HEK293 (cell line): ENCODE data around the gene PLXND1.

Experiments
- INSM2 ChIP-seq: fragments of 450-650 bp; formaldehyde crosslinking; IDR thresholded peaks from 2 replicates; pipeline ENCODE4 v1.5.1; 2016; ENCODE audit warnings: missing biosample characterization, missing genetic modification characterization
- ZBTB26 ChIP-seq: fragments of 450-650 bp; formaldehyde crosslinking; optimal IDR thresholded peaks from 2 replicates; pipeline ENCODE3; 2016; ENCODE audit warnings: missing biosample characterization, mild to moderate bottlenecking, missing genetic modification characterization
- ZBTB49 ChIP-seq: fragments of 450-650 bp; formaldehyde crosslinking; IDR thresholded peaks from 2 replicates; pipeline ENCODE4 v1.5.1; 2016; ENCODE audit warnings: missing biosample characterization, missing genetic modification characterization, low read depth
- ZNF23 ChIP-seq: fragments of 450-650 bp; formaldehyde crosslinking; IDR thresholded peaks from 2 replicates; pipeline ENCODE4 v1.5.1; 2016; ENCODE audit warnings: missing biosample characterization, missing genetic modification characterization, borderline replicate concordance
- ZNF24 ChIP-seq: fragments of 450-650 bp; formaldehyde crosslinking; IDR thresholded peaks from 2 replicates; pipeline ENCODE4 v1.5.1; 2016; ENCODE audit warnings: missing biosample characterization, missing genetic modification characterization
- ZNF266 ChIP-seq: fragments of 450-650 bp; formaldehyde crosslinking; IDR thresholded peaks from 2 replicates; pipeline ENCODE4 v1.5.1; 2016; ENCODE audit warnings: missing biosample characterization, missing genetic modification characterization, low read depth
- ZNF488 ChIP-seq: fragments of 450-650 bp; formaldehyde crosslinking; IDR thresholded peaks from 2 replicates; pipeline ENCODE4 v1.5.1; 2016; ENCODE audit warnings: missing biosample characterization, missing genetic modification characterization
- ZXDB ChIP-seq: fragments of 450-650 bp; formaldehyde crosslinking; IDR thresholded peaks from 2 replicates; pipeline ENCODE4 v1.5.1; 2016; ENCODE audit warnings: missing biosample characterization, missing genetic modification characterization
- TF ChIP-seq, protein P1 (sequence below): fragments of 450-650 bp; formaldehyde crosslinking; IDR thresholded peaks from 2 replicates; pipeline ENCODE4 v1.5.1; 2016; ENCODE audit warnings: missing biosample characterization, missing genetic modification characterization

DNA sequence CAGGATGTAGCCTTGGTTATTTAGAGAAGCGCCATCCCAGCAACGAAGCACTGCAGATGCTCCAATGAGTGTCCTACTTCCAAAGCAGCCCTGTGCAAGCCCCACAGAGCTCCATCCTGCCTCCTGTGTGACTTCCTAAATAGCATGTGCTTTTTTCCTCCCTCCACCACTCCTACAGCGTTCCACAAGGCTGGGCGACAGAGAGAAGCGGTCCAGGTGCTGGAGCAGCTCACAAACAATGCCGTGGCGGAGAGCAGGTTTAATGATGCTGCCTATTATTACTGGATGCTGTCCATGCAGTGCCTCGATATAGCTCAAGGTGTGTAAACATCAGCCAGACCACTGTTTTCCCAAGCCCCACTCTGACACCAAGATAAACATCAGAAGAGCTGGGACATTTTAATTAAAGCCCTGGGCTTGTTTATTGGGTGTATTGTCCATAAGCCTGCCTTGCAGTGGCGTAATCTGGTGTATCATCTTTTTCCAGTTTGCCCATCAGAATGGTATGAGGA lies 100.2 kb downstream of the PLXND1 start:
- TF ChIP-seq ZNF266 (tag by site-specific recombination) (no peak), ZNF23 (tag by site-specific recombination) (no peak), ZBTB49 (tag by site-specific recombination) (no peak), ZNF24 (tag by site-specific recombination) (no peak), ZNF488 (no peak), INSM2 (tag by site-specific recombination) (no peak), ZXDB (tag by site-specific recombination) (no peak), ZBTB26 (tag by site-specific recombination) (no peak)
- TF ChIP-seq, protein P1, sequence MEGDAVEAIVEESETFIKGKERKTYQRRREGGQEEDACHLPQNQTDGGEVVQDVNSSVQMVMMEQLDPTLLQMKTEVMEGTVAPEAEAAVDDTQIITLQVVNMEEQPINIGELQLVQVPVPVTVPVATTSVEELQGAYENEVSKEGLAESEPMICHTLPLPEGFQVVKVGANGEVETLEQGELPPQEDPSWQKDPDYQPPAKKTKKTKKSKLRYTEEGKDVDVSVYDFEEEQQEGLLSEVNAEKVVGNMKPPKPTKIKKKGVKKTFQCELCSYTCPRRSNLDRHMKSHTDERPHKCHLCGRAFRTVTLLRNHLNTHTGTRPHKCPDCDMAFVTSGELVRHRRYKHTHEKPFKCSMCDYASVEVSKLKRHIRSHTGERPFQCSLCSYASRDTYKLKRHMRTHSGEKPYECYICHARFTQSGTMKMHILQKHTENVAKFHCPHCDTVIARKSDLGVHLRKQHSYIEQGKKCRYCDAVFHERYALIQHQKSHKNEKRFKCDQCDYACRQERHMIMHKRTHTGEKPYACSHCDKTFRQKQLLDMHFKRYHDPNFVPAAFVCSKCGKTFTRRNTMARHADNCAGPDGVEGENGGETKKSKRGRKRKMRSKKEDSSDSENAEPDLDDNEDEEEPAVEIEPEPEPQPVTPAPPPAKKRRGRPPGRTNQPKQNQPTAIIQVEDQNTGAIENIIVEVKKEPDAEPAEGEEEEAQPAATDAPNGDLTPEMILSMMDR (tag by site-specific recombination) = no peak
